Upper lobe of left lung (tissue), 4 donors: ENCODE measurements around the gene MCTP1.

Experiments
- CTCF ChIP-seq, 6 experiments: fragments of 450-650 bp in 4 of 6; fragments of 200-600 bp in 2 of 6; sonication (generic) in 2 of 6; IDR thresholded peaks; one replicate each; pipeline ENCODE4 v1.5.1; 2016 to 2019; ENCODE audit warnings: antibody characterized with exemption in 6 of 6
- POLR2A ChIP-seq, 4 donors: fragments of 450-650 bp; IDR thresholded peaks; one replicate each; pipeline ENCODE4 v1.5.1; 2016 to 2017; ENCODE audit warnings: antibody characterized with exemption in 4 of 4, mild to moderate bottlenecking in 2 of 4

GRCh38 chr5:95134326-95134725, 150.6 kb downstream of the MCTP1 start:
- TF ChIP-seq CTCF (IDR thresholded peaks at IDR 0.05): no peak
- TF ChIP-seq POLR2A (IDR thresholded peaks at IDR 0.05): no peak
